Measurements from ENCODE around the gene BCAP31.

BCAP31 gene

DNA sequence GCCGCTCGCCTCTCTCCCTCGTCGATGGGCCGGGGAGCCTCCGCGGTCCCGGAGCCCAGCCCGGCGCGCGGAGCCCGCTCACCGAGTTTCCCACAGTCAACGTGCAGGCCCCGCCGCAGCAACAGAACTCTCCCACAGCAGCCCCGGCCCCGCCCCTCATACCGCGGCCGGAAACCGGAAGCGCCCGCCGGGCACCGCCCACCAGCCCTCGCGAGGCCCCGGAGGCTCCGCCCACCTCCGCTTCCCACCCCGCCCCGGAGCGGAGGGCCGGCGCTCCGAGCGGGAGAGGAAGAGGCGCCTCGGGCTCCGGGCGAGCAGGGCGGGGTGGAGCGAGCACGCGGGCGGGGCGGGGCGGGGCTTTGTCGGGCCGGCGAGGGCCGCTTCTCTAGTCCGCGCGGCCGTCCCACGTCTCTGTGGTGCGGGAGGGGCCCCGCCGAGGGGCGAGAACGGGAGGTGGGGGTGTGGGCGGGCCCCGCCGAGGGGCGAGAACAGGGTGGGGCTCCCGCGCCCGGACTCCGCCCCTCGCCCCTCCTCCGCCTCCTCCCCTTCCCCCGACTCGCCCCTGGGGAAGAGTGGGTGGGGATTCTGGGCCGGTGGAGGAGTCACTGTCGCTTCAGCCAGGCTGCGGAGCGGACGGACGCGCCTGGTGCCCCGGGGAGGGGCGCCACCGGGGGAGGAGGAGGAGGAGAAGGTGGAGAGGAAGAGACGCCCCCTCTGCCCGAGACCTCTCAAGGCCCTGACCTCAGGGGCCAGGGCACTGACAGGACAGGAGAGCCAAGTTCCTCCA lies at the start of gene BCAP31, which contains the start of gene ABCD1:
Gene BCAP31, minus strand, starts transcription at position 136 of the 787 bp plus-strand sequence. CDS start 1,143 bp downstream, outside the sequence.
Gene ABCD1, plus strand, starts transcription at position 605 of the 787 bp plus-strand sequence. CDS start 411 bp downstream, outside the sequence.
- ATAC-seq (ENCODE audit: low read depth) (peak; percentile 55), DNase-seq (ENCODE audit: low spot score) (peak; percentile 82)
- H3K27me3 ChIP-seq (ENCODE audit: insufficient read depth, poor library complexity, severe bottlenecking): no peaks in the 10 kb centered on the region
- peaks cover 31% of the 10 kb centered on the region for H3K36me3 ChIP-seq (ENCODE audit: low read depth)
- H3K4me1 ChIP-seq (ENCODE audit: insufficient read depth, poor library complexity, severe bottlenecking): peaks cover 12% of the 10 kb centered on the region
- no peak for TF ChIP-seq CTCF (IDR thresholded peaks at IDR 0.05; ENCODE audit: poor library complexity, severe bottlenecking)
- peak within 1 kb of the TSS; percentile 83 for H3K27ac ChIP-seq (ENCODE audit: poor library complexity, severe bottlenecking)
- no peaks in the 10 kb centered on the region for H3K9me3 ChIP-seq (ENCODE audit: severe bottlenecking)
- H3K4me3 ChIP-seq (ENCODE audit: severe bottlenecking): peak within 1 kb of the TSS; percentile 73

DNA sequence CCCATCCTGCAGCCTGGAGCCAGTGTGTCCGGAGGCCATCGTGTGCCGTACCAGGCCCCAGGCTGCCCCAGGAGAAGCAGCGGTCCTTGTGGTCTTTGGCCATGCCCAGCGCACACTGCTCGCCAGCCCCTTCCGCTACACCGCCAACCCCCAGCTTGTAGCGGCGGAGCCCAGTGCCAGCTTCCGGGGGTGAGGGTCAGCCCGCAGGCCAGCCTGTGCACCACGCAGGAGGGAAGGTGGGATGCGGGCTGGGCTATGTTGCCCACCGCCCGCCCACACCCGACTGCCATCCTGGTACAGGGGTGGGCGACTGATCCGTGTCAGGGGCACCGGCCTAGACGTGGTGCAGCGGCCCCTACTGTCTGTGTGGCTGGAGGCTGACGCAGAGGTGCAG lies 49.0 kb upstream of the BCAP31 start:
- H3K27me3 ChIP-seq (ENCODE audit: insufficient read depth, poor library complexity, severe bottlenecking): no peaks in the 10 kb centered on the region
- H3K4me3 ChIP-seq (ENCODE audit: severe bottlenecking): no peak overlapping the region
- no peaks in the 10 kb centered on the region for H3K9me3 ChIP-seq (ENCODE audit: severe bottlenecking)
- DNase-seq (ENCODE audit: low spot score) (peak; percentile 43), ATAC-seq (ENCODE audit: low read depth) (no peak)
- H3K36me3 ChIP-seq (ENCODE audit: low read depth): no peaks in the 10 kb centered on the region
- TF ChIP-seq CTCF (IDR thresholded peaks at IDR 0.05; ENCODE audit: poor library complexity, severe bottlenecking): no peak
- no peaks in the 10 kb centered on the region for H3K4me1 ChIP-seq (ENCODE audit: insufficient read depth, poor library complexity, severe bottlenecking)
- H3K27ac ChIP-seq (ENCODE audit: poor library complexity, severe bottlenecking): no peak overlapping the region

DNA sequence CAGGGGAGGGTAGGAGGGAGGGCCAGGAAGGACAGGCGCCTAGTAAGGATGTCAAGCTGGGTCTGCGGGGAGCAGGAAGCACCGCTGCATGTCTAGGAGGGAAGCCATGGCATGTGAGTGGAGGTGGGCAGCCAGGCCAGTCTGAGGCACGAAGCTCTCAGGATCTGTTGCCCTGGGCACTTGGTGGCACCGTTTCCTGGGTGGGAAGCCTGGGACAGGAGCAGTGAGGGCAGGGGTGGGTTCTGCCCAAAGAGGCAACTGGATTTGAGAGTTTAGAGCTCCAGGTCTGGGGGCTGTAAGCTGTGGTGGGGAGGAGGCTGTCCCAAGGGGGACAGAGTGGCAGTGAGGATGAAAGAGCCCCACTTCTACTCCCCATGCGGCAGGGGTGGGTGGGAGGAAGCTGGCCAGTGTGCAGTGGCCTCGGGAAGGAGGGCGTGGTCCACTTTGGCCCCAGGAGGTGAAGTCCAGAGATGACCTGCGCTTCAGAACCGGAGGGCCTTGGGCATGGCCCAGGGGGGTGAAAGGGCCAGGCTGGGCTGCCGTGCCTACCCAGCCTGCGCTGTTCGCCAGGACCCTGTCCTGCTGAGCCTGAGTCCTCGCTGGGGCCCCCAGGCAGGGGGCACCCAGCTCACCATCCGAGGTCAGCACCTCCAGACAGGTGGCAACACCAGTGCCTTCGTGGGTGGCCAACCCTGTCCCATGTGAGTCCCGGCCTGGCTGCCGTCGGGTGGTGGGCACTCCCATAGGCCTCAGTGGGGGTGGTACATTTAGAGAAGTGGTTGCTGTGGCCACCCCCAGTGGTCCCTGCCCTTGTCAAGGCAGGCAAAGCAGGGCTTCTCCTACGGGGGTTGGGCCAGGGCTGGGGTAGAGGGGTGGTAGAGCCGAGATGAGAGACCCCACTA lies 48.4 kb upstream of the BCAP31 start:
- no peaks in the 10 kb centered on the region for H3K36me3 ChIP-seq (ENCODE audit: low read depth)
- ATAC-seq (ENCODE audit: low read depth) (no peak), DNase-seq (ENCODE audit: low spot score) (no peak)
- no peak overlapping the region for H3K27ac ChIP-seq (ENCODE audit: poor library complexity, severe bottlenecking)
- H3K4me1 ChIP-seq (ENCODE audit: insufficient read depth, poor library complexity, severe bottlenecking): no peaks in the 10 kb centered on the region
- H3K9me3 ChIP-seq (ENCODE audit: severe bottlenecking): no peaks in the 10 kb centered on the region
- H3K27me3 ChIP-seq (ENCODE audit: insufficient read depth, poor library complexity, severe bottlenecking): no peaks in the 10 kb centered on the region
- TF ChIP-seq CTCF (IDR thresholded peaks at IDR 0.05; ENCODE audit: poor library complexity, severe bottlenecking): no peak
- H3K4me3 ChIP-seq (ENCODE audit: severe bottlenecking): no peak overlapping the region

DNA sequence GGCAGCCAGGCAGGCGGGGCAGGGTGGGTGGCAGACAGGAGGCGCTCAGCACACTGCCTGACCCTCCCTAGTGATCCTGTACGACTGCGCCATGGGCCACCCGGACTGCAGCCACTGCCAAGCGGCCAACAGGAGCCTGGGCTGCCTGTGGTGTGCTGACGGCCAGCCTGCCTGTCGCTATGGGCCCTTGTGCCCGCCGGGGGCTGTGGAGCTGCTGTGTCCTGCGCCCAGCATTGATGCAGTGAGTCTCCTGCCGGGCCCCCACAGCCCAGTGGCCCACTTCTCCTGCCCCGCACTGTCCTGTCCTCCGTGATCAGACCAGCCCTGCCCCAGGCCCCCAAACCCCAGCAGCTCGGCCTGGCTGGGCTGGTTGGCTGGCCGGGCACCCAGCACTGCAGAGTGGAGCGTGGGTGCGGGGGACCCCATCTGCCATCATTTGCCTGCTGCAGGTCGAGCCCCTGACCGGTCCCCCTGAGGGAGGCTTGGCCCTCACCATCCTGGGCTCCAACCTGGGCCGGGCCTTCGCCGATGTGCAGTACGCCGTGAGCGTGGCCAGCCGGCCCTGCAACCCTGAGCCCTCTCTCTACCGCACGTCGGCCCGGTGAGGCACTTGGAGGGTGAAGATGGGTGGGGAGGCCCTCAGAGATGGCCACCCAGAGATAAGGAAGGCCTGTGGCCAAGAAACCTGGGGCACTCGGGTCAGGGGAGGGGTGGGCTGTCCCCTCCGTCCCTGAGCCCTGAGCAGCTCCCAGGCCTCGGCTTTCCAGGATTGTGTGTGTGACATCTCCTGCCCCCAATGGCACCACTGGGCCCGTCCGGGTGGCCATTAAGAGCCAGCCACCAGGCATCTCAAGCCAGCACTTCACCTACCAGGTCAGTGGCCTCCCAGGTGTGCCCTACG lies 47.5 kb upstream of the BCAP31 start:
- Histone ChIP-seq H3K9me3 (ENCODE audit: severe bottlenecking) (no peaks in the 10 kb centered on the region), H3K27ac (ENCODE audit: poor library complexity, severe bottlenecking) (no peak overlapping the region), H3K36me3 (ENCODE audit: low read depth) (no peaks in the 10 kb centered on the region), H3K27me3 (ENCODE audit: insufficient read depth, poor library complexity, severe bottlenecking) (no peaks in the 10 kb centered on the region), H3K4me3 (ENCODE audit: severe bottlenecking) (no peak overlapping the region), H3K4me1 (ENCODE audit: insufficient read depth, poor library complexity, severe bottlenecking) (no peaks in the 10 kb centered on the region)
- no peak for TF ChIP-seq CTCF (IDR thresholded peaks at IDR 0.05; ENCODE audit: poor library complexity, severe bottlenecking)
- no peak for ATAC-seq (ENCODE audit: low read depth)
- DNase-seq (ENCODE audit: low spot score): peak; percentile 40

All from RWPE2 (cell line).